Mucosa of stomach (tissue), 1 donor: ENCODE measurements around the gene CNIH3.

Source experiments
- H3K27me3 ChIP-seq: one replicate; pipeline ENCODE4 v1.7.0; 2013; ENCODE audit warnings: mild to moderate bottlenecking, low read length; ENCODE audit not compliant: control insufficient read depth, insufficient read depth
- H3K36me3 ChIP-seq: one replicate; pipeline ENCODE4 v1.7.0; 2013; ENCODE audit warnings: low read length; ENCODE audit not compliant: control insufficient read depth, insufficient read depth
- H3K4me1 ChIP-seq: one replicate; pipeline ENCODE4 v1.7.0; 2013; ENCODE audit warnings: mild to moderate bottlenecking, low read length; ENCODE audit not compliant: control insufficient read depth, insufficient read depth
- H3K4me3 ChIP-seq: one replicate; pipeline ENCODE4 v1.7.0; 2013; ENCODE audit warnings: low read length
- H3K9ac ChIP-seq: one replicate; pipeline ENCODE4 v1.7.0; 2013; ENCODE audit warnings: mild to moderate bottlenecking, low read length, moderate library complexity
- H3K9me3 ChIP-seq: one replicate; pipeline ENCODE4 v1.7.0; 2013; ENCODE audit warnings: mild to moderate bottlenecking, low read length, moderate library complexity; ENCODE audit not compliant: control insufficient read depth
- donor health status: Pancreatic carcinoma.

The CNIH3 gene

DNA sequence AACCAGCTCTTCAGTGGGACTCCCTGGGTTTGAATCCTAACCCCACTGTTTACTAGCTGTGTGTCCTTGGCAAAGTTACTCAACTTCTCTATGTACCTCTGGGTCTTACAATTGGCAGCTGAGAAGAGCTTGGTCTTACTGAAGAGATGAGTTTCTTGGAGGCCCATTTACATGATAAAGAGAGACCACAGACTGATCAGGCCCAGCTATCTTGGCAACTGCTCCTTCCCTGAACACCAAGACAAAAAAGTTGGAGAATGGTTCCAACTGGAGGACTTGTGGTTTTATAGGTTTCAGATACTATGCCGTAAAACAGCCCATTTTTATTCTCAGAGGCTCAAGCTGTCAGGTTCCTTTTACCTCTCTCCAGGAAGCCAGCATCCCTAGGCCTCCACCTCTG is 24.8 kb upstream of the CNIH3 start:
- Histone ChIP-seq H3K36me3 (no peaks in the 10 kb centered on the region), H3K27me3 (no peaks in the 10 kb centered on the region), H3K4me1 (no peaks in the 10 kb centered on the region), H3K9ac (no peak overlapping the region), H3K9me3 (no peaks in the 10 kb centered on the region), H3K4me3 (no peak overlapping the region)

DNA sequence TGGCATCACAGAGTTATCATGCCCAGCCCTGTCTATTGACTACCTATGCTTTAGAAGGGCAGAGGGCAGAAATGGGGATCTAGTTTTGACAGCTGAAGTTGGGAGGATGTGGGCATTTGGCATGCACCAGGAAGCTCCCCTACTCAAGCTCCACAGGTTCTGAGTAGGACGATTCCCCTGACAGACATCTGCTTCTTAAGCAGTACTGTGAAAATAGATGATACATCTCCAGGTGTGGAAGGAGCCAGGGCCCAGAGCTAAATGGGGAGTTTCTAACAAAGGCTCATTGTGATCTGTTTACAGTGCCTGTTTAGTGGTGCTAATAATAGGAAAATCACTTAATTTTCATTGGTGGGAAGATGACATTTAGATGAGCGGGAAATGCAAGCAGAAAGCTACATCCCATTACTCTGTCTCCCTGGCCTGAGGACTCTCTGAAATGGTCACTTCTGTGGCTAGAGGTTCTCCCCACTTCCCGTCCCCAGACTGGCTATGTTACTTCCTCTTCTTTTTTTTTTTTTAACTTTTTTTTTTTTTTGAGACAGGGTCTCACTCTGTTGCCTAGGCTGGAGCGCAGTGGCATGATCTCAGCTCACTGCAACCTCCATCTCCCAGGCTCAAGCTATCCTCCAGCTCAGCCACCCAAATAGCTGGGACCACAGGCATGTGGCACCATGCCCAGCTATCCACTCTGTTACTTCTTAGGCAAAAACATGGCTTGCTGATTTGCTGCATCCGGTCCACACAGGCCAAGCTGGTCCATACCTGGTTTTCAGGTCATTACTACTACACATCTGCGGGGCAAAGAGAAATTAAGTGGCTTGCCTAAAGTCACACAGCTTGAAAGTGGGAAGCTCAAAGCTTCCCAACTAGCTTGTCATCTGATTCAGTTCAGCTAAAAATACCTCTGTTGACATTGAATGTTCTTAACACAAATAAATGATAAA is 23.2 kb upstream of the CNIH3 start:
- H3K4me3 ChIP-seq: no peak overlapping the region
- H3K9ac ChIP-seq: no peak overlapping the region
- H3K27me3 ChIP-seq: no peaks in the 10 kb centered on the region
- H3K9me3 ChIP-seq: no peaks in the 10 kb centered on the region
- no peaks in the 10 kb centered on the region for H3K36me3 ChIP-seq
- no peaks in the 10 kb centered on the region for H3K4me1 ChIP-seq

DNA sequence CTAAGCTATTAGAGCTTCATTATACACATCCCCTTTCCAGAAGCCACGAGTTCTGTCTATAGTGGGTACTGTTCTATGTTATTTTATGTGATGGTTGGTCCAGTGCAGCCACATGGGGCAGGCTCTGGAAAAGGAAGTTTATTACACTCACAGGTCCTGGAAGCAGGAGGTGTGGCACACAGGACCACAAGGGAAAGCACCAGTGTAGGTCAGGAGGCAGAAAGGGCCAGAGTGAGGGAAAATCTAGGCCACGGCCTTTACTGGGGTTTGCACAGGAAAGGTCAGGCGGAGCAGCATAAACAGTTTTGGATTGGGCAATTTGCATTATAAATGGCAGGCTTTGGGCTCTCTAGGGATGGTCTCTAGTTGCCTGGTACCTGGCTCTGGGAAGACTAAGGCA is 21.8 kb upstream of the CNIH3 start:
- no peaks in the 10 kb centered on the region for H3K9me3 ChIP-seq
- H3K9ac ChIP-seq: no peak overlapping the region
- H3K27me3 ChIP-seq: no peaks in the 10 kb centered on the region
- no peaks in the 10 kb centered on the region for H3K4me1 ChIP-seq
- no peak overlapping the region for H3K4me3 ChIP-seq
- H3K36me3 ChIP-seq: no peaks in the 10 kb centered on the region

DNA sequence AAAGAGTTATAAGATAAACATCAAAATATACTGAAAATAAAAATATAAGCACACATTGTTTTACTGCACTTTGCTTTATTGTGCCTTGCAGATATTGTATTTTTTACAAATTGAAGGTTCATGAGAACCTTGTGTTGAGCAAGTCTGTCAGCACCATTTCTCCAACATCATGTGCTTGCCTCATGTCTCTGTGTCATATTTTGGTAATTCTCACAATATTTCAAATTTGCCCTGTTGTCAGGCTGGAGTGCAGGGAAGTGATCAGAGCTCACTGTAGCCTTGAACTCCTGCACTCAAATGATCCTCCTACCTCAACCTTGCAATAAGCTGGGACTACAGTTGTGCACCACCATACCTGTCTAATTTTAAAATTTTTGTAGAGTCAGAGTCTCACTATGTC is 21.3 kb upstream of the CNIH3 start:
- Histone ChIP-seq H3K36me3 (no peaks in the 10 kb centered on the region), H3K27me3 (no peaks in the 10 kb centered on the region), H3K4me3 (no peak overlapping the region), H3K9ac (no peak overlapping the region), H3K4me1 (no peaks in the 10 kb centered on the region), H3K9me3 (no peaks in the 10 kb centered on the region)

DNA sequence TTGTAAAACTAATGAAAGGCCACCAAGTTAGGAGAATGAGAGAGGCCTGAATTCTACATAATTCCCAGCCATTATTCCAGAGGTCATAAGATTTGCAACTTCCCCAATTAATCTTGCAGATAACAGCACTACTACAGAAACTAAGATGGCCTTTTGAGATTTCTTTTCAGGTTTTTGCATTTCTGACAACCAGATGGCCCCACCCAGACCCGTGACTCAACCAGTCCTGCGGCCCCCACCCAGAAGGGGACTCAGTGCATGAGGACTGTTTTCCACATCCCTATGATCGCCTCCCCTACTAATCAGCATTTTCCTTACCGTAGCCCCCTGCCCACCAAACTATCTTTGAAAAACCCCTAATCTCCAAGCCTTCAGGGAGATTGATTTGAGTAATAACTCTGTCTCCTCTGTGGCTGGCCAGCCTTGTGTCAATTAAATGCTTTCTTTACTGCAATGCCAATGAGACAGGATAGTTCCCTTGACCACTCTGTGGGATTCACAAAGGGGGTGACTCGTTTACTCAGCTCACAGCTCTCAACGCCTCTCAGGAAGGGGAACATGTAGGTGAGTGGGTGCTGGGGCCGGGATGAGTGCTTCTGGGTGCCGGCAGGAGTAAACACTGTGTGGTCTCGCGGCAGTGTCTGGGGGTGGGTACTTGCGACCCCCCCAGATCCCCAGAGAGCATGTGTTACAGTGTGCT is 10.5 kb upstream of the CNIH3 start:
- no peak overlapping the region for H3K4me3 ChIP-seq
- no peaks in the 10 kb centered on the region for H3K4me1 ChIP-seq
- no peaks in the 10 kb centered on the region for H3K36me3 ChIP-seq
- H3K9ac ChIP-seq: no peak overlapping the region
- no peaks in the 10 kb centered on the region for H3K27me3 ChIP-seq
- no peaks in the 10 kb centered on the region for H3K9me3 ChIP-seq

DNA sequence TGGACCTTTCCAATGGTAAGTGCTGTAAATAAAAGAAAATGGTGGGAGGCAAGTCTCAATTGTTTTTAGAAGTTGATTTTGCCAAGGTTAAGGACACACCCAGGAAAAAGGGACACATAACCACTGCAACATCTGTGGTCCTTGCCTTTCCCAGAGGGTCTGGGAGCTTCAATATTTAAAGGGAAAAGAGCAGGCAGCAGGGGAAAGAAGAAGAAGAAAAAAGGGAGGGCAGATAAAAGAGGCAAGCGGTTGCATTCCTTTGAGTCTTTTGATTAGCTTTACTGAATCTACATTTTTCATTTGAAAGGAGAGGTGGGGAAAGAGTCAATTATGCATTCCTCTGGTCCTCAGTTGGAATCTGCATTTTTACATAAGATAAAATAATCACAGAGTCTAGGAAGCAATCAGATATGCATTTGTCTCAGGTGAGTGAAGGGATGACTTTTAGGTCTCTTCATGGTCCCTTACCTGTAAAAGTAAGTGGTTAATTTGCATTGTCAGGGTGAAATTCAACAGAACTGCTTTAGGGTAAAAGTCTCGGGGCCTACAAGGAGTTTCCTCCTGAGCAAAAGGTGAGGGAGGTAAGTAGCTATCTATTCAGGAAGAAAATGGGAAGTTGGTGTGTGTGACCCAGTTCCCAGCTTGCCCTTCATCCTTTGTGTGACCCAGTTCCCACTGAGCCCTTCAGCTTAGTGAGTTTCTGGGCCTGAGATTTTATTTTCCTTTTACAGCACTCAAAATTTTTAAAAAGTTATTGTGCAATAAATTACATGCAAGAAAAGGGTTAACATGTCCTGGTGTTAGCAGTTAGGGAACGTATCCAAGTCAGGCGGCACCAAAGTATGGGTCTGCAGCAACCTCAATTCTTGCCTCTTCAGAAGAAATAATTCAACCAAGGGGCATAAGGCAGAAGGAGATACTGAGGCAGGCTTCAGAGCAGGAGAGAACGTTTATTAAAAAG is 8.6 kb upstream of the CNIH3 start:
- Histone ChIP-seq H3K27me3 (no peaks in the 10 kb centered on the region), H3K4me3 (no peak overlapping the region), H3K36me3 (no peaks in the 10 kb centered on the region), H3K4me1 (no peaks in the 10 kb centered on the region), H3K9me3 (no peaks in the 10 kb centered on the region), H3K9ac (no peak overlapping the region)

DNA sequence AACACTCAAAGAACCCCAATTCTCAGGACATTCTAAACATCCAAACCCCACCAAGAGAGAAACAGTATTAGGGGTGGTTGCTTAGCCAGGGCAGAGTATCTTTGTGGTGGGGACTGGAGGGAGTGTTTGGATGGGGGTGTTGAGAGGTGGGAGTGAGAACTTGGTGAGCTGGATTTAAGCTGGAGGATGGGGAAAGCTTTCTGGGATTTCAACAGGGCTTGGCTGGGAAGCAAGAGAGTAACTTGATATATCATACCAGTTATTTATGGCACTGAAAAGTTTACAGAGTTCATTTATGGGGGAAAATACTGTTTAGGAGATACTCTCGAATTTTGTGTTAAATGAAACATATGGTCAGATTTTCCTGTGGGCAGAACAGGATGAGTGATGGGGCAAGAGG is 6.8 kb upstream of the CNIH3 start:
- Histone ChIP-seq H3K4me3 (no peak overlapping the region), H3K36me3 (no peaks in the 10 kb centered on the region), H3K9me3 (no peaks in the 10 kb centered on the region), H3K9ac (no peak overlapping the region), H3K27me3 (no peaks in the 10 kb centered on the region), H3K4me1 (no peaks in the 10 kb centered on the region)

DNA sequence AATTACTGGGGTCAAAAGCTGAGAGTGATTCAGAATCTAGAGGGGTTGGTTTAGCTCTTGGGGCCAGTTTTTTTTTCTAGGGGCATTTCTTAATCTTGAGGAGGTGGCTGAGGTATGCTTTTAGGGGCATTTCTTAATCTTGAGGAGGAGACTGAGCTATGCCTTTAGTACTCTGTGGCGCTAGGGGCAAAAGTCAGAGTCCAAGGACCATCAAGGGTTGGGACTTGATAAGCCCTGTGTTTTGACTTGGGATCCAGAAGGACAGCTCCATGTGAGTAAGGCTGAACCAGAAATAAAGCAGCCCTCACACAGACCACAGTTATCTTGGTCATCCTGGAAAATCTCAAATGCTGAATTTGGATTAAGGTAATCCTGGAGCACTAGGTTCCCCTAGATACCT is 3.9 kb upstream of the CNIH3 start:
- H3K4me1 ChIP-seq: peaks cover 9% of the 10 kb centered on the region
- no peaks in the 10 kb centered on the region for H3K36me3 ChIP-seq
- no peaks in the 10 kb centered on the region for H3K9me3 ChIP-seq
- H3K9ac ChIP-seq: no peak overlapping the region
- peaks cover 22% of the 10 kb centered on the region for H3K27me3 ChIP-seq
- no peak overlapping the region for H3K4me3 ChIP-seq

DNA sequence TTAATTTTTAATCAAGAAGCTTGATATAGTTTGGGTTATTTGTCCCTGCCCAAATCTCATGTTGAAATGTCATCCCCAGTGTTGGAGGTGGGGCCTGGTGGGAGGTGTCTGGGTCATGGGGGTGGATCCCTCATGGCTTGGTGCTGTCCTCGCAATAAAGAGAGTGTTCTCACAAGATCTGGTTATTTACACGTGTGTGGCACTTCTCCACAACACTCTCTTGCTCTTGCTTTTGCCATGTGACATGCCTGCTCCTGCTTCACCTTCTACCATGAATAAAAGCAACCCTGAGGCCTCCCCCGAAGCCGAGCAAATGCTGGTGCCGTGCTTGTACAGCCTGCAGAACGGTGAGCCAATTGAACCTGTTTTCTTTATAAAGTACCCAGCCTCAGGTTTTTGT is 2.6 kb upstream of the CNIH3 start:
- Histone ChIP-seq H3K9me3 (no peaks in the 10 kb centered on the region), H3K4me3 (no peak overlapping the region), H3K4me1 (peaks cover 9% of the 10 kb centered on the region), H3K36me3 (no peaks in the 10 kb centered on the region), H3K9ac (no peak overlapping the region), H3K27me3 (peaks cover 35% of the 10 kb centered on the region)

DNA sequence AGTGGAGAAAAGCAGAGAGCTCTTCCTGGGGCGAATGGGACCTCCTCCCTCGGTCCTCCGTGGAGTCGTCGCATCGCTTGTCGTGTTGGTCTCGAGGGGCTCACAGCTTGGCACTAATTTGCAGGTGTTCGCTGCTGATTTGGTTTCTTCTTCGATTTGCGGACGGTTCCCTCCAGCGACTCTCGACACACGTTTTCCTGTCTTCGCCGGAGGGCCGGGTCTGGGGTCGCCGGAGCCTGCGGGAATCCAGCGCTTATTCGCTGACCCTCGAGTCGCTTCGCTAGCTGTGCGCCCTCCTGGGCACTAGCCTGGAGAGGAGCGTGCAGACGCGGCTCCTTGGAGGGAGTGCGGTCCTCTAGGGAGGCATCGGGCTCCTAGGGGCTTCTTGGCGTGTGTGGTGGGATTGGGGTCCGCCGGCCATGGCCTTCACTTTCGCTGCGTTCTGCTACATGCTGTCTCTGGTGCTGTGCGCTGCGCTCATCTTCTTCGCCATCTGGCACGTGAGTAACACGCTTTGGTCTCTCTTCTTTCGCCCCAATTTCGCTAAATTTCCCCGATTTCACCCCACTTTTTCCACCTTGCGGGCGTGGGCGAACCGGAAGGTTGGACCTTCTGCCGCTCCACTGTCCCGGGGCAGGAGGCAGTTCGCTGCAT is 766 bp downstream of the CNIH3 start:
- Histone ChIP-seq H3K9ac (no peak overlapping the region), H3K27me3 (peaks cover 51% of the 10 kb centered on the region), H3K4me3 (no peak overlapping the region), H3K4me1 (peaks cover 9% of the 10 kb centered on the region), H3K9me3 (no peaks in the 10 kb centered on the region), H3K36me3 (no peaks in the 10 kb centered on the region)
